Ishikawa (cell line): ENCODE data around the gene MYOZ1.

Experiments used
- CEBPB ChIP-seq: IDR thresholded peaks from 2 replicates; pipeline ENCODE4 v1.6.1; 2012
- CREB1 ChIP-seq: IDR thresholded peaks from 2 replicates; pipeline ENCODE4 v1.6.1; 2012; ENCODE audit warnings: low read depth
- EGR1 ChIP-seq: IDR thresholded peaks from 2 replicates; pipeline ENCODE4 v1.6.1; 2012
- EP300 ChIP-seq: IDR thresholded peaks from 2 replicates; pipeline ENCODE4 v1.6.1; 2012; ENCODE audit warnings: borderline replicate concordance
- FOXM1 ChIP-seq: IDR thresholded peaks from 2 replicates; pipeline ENCODE4 v1.6.1; 2012; ENCODE audit warnings: low read depth, borderline replicate concordance
- MAX ChIP-seq: IDR thresholded peaks from 2 replicates; pipeline ENCODE4 v1.6.1; 2012
- NFIC ChIP-seq: IDR thresholded peaks from 2 replicates; pipeline ENCODE4 v1.6.1; 2012
- RAD21 ChIP-seq: IDR thresholded peaks from 2 replicates; pipeline ENCODE4 v1.6.1; 2012; ENCODE audit warnings: low read depth
- REST ChIP-seq: IDR thresholded peaks from 2 replicates; pipeline ENCODE4 v1.6.1; 2012; ENCODE audit warnings: low read depth, mild to moderate bottlenecking
- TAF1 ChIP-seq: IDR thresholded peaks from 2 replicates; pipeline ENCODE4 v1.6.1; 2012; ENCODE audit warnings: low read depth, mild to moderate bottlenecking
- TCF12 ChIP-seq: IDR thresholded peaks from 2 replicates; pipeline ENCODE4 v1.6.1; 2012; ENCODE audit warnings: low read depth
- TEAD4 ChIP-seq: IDR thresholded peaks from 2 replicates; pipeline ENCODE4 v1.6.1; 2012
- USF1 ChIP-seq: IDR thresholded peaks from 2 replicates; pipeline ENCODE4 v1.6.1; 2012
- YY1 ChIP-seq: IDR thresholded peaks from 2 replicates; pipeline ENCODE4 v1.6.1; 2012; ENCODE audit warnings: low read depth
- ZBTB7A ChIP-seq: IDR thresholded peaks from 2 replicates; pipeline ENCODE4 v1.6.1; 2012; ENCODE audit warnings: low read depth

MYOZ1 gene

GRCh38 chr10:73645251-73645650 lies 4.0 kb upstream of the MYOZ1 start:
- TF ChIP-seq TAF1 (no peak), CREB1 (no peak)

- no peak for TF ChIP-seq USF1
- TF ChIP-seq MAX, result no peak
- TF ChIP-seq EGR1, result no peak
- no peak for TF ChIP-seq EP300
- TF ChIP-seq ZBTB7A, result no peak
- no peak for TF ChIP-seq NFIC
- TF ChIP-seq REST, result no peak
- TF ChIP-seq YY1, result no peak
Observed at GRCh38 chr10:73644767-73645166, 3.5 kb upstream of the MYOZ1 start.

- TF ChIP-seq CEBPB (no peak), TEAD4 (no peak), NFIC (no peak), RAD21 (peak; percentile 99), YY1 (0 out of 2 replicates have a peak, but pooled peaks have one; percentile 19), TCF12 (no peak), MAX (no peak), CREB1 (no peak), FOXM1 (no peak; the same call in 1 of the 2 replicates), EGR1 (no peak), EP300 (no peak), ZBTB7A (no peak), TAF1 (no peak), REST (no peak), USF1 (no peak)
Observed at GRCh38 chr10:73644015-73644743, 2.9 kb upstream of the MYOZ1 start.

GRCh38 chr10:73643362-73643761 lies 2.1 kb upstream of the MYOZ1 start:
- no peak for TF ChIP-seq NFIC
- TF ChIP-seq MAX, result no peak
- TF ChIP-seq EP300, result no peak
- TF ChIP-seq REST, result no peak
- no peak for TF ChIP-seq TAF1
- TF ChIP-seq ZBTB7A, result no peak
- no peak for TF ChIP-seq CEBPB
- TF ChIP-seq FOXM1, result no peak
- TF ChIP-seq CREB1, result no peak
- no peak for TF ChIP-seq USF1
- TF ChIP-seq EGR1, result no peak
- TF ChIP-seq RAD21, result no peak
- TF ChIP-seq TCF12, result no peak
